GM18508 (cell line): Measurements from ENCODE around the gene KLHL26.

Experiments used
- ATAC-seq: cut with Tn5 transposase; IDR thresholded peaks from one replicate; pipeline ENCODE4 v1.9.1; 2021; ENCODE audit warnings: moderate number of reproducible peaks; ENCODE audit not compliant: insufficient read depth, unreplicated experiment

The KLHL26 gene

GRCh38 chr19:18644196-18645034, 7.6 kb downstream of the KLHL26 start:
- no peak for ATAC-seq

- ATAC-seq, result no peak
Measured at GRCh38 chr19:18645035-18645511, 8.2 kb downstream of the KLHL26 start.

GRCh38 chr19:18646535-18647370, 9.9 kb downstream of the KLHL26 start:
- ATAC-seq, result no peak

GRCh38 chr19:18647371-18647767, 10.5 kb downstream of the KLHL26 start:
- ATAC-seq, result no peak

- no peak for ATAC-seq
Measured at GRCh38 chr19:18647807-18648206, 11.0 kb downstream of the KLHL26 start.

- no peak for ATAC-seq
Measured at GRCh38 chr19:18648973-18649315, 12.1 kb downstream of the KLHL26 start.

GRCh38 chr19:18649371-18650020, 12.7 kb downstream of the KLHL26 start:
- no peak for ATAC-seq

- no peak for ATAC-seq
Measured at GRCh38 chr19:18650021-18650390, 13.2 kb downstream of the KLHL26 start.

- no peak for ATAC-seq
Measured at GRCh38 chr19:18650468-18651041, 13.7 kb downstream of the KLHL26 start.

- ATAC-seq, result no peak
Measured at GRCh38 chr19:18651300-18651699, 14.5 kb downstream of the KLHL26 start.

GRCh38 chr19:18651733-18652132, 14.9 kb downstream of the KLHL26 start:
- no peak for ATAC-seq

- ATAC-seq, result no peak
Measured at GRCh38 chr19:18653853-18654252, 17.0 kb downstream of the KLHL26 start.

- no peak for ATAC-seq
Measured at GRCh38 chr19:18654469-18654868, 17.6 kb downstream of the KLHL26 start.

- no peak for ATAC-seq
Measured at GRCh38 chr19:18655173-18655844, 18.5 kb downstream of the KLHL26 start.

- ATAC-seq, result no peak
Measured at GRCh38 chr19:18656337-18657086, 19.7 kb downstream of the KLHL26 start.

GRCh38 chr19:18657590-18658365, 20.9 kb downstream of the KLHL26 start:
- ATAC-seq, result no peak

- no peak for ATAC-seq
Measured at GRCh38 chr19:18658366-18658855, 21.6 kb downstream of the KLHL26 start.

GRCh38 chr19:18659281-18660050, 22.6 kb downstream of the KLHL26 start:
- ATAC-seq, result no peak
